ENCODE results near the gene ZNF710. TPM values are rescaled to one million over a fixed set of nuclear protein-coding genes. Genes with fewer than 3 reads are reported as not detected.

The ZNF710 gene
- total and polyA plus RNA-seq, 2 of the 8 experiments (the other 6 are each of a cell fraction or from before 2014, with no cell fraction given) = 10.5 to 24.0 TPM

- Histone ChIP-seq H3K23me2 (ENCODE audit: low read depth, low read length) (no peaks in the 10 kb centered on the region; the same call in 1 of the 2 replicates), H3K14ac (ENCODE audit: insufficient read length) (no peak overlapping the region), H2AFZ (ENCODE audit: low read length) (no peak overlapping the region), H4K91ac (replicated peaks; ENCODE audit: insufficient read length, low read length) (no peak overlapping the region), H3K9ac (replicated peaks in 1 of 4; ENCODE audit: extremely low read depth in 1 of 4, low read depth in 3 of 4, low read length in 3 of 4) (no peak overlapping the region), H2BK120ac (replicated peaks; ENCODE audit: low read depth, low read length) (no peak overlapping the region), H3K4me3 (ENCODE audit: extremely low read depth in 1 of 4, insufficient read depth in 2 of 4, low read depth in 3 of 4, low read length in 4 of 4) (no peak overlapping the region), H3K27me3 (replicated peaks in 1 of 4; ENCODE audit: control insufficient read depth in 3 of 4, extremely low read depth in 1 of 4, insufficient read depth in 3 of 4, low read length in 3 of 4) (no peaks in the 10 kb centered on the region), H3K18ac (ENCODE audit: extremely low read depth, low read length) (no peak overlapping the region), H3K36me3 (ENCODE audit: control insufficient read depth in 2 of 4, insufficient read depth in 4 of 4, low read length in 3 of 4) (no peaks in the 10 kb centered on the region), H3K9me3 (ENCODE audit: insufficient read depth in 2 of 2, low read depth in 1 of 2, low read length in 1 of 2) (no peaks in the 10 kb centered on the region), H4K20me1 (replicated peaks in 1 of 2; ENCODE audit: control insufficient read depth in 1 of 2, insufficient read depth in 2 of 2, low read length in 2 of 2) (no peaks in the 10 kb centered on the region), H3K27ac (ENCODE audit: low read depth, low read length) (no peak overlapping the region), H4K8ac (ENCODE audit: extremely low read depth, insufficient read depth, low read length) (no peak overlapping the region), H3K56ac (replicated peaks; ENCODE audit: insufficient read length, low read depth, low read length) (no peak overlapping the region), H2BK15ac (ENCODE audit: low read length) (no peak overlapping the region), H2BK20ac (ENCODE audit: low read length) (no peak overlapping the region), H3K4me2 (ENCODE audit: insufficient read depth in 1 of 2, low read depth in 2 of 2, low read length in 2 of 2) (no peak overlapping the region), H3K79me2 (ENCODE audit: control insufficient read depth in 1 of 2, insufficient read depth in 2 of 2, low read length in 2 of 2) (no peaks in the 10 kb centered on the region), H3K79me1 (ENCODE audit: low read depth, low read length) (peaks cover 11% of the 10 kb centered on the region), H4K5ac (ENCODE audit: insufficient read length, low read depth, low read length) (no peak overlapping the region), H2BK5ac (ENCODE audit: low read depth, low read length) (no peak overlapping the region), H3K4me1 (replicated peaks in 1 of 4; ENCODE audit: control insufficient read depth in 3 of 4, insufficient read depth in 4 of 4, low read length in 3 of 4) (peaks cover 0 to 34% (median 9%) of the 10 kb centered on the region in 4 experiments; a peak in 4 of 7 replicates), H3K23ac (ENCODE audit: insufficient read length) (no peak overlapping the region), H3K4ac (replicated peaks; ENCODE audit: insufficient read length, low read depth, low read length) (no peak overlapping the region), H2AK5ac (ENCODE audit: low read depth, low read length) (no peak overlapping the region), H2BK12ac (ENCODE audit: low read depth, low read length) (no peak overlapping the region)
- ChIA-PET POLR2A (ENCODE audit: partially characterized antibody) (no interaction called here), CTCF (ENCODE audit: partially characterized antibody) (interaction anchor here (1.0 to 1.6 kb wide), 4 partner anchors 8 to 103 kb away, joined by 3 to 5 read pairs (median 4); no protein-coding TSS in a partner anchor)
- TF ChIP-seq NRF1 (IDR thresholded peaks at IDR 0.05; ENCODE audit: low read depth, low read length) (no peak), BRCA1 (IDR thresholded peaks at IDR 0.05; ENCODE audit: low read depth, low read length) (no peak)
- FAIRE-seq (no peak), DNase-seq (ENCODE audit: low read depth in 1 of 2, low spot score in 2 of 2) (no peak)
- WGBS, 2 experiments (ENCODE audit: extremely low coverage in 1 of 2, insufficient coverage in 1 of 2, insufficient read length in 1 of 2, insufficient replicate concordance in 2 of 2, low coverage in 1 of 2, low lambda C conversion rate in 2 of 2, missing lambda C conversion rate in 1 of 2) = 84% methylated on average over 6 of the region's 6 CpGs; no CpG with 5 or more reads in 1 of the 2 experiments
These were observed 39.5 kb downstream of the ZNF710 start for GRCh38 chr15:90040618-90041017.

Data from H1 (cell line).